Keratinocyte (primary cell): ENCODE results near the gene ST3GAL2. TPM values are rescaled to one million over a fixed set of nuclear protein-coding genes. Genes with fewer than 3 reads are reported as not detected.

ENCODE experiments used
- DNase-seq: peaks from one replicate; pipeline ENCODE4 v3.0.0-alpha.2; 2011; ENCODE audit warnings: low read depth, missing footprints, low spot score
- FAIRE-seq: peaks from 2 replicates; lab custom pipeline; 2011; peaks lifted over from hg19 to GRCh38; lab: Jason Lieb, UNC
- H2AFZ ChIP-seq: 2 replicates; pipeline ENCODE4 v1.6.0; 2012; ENCODE audit warnings: low read length, control low read depth, inconsistent platforms; ENCODE audit not compliant: control insufficient read depth
- H3K27ac ChIP-seq: 2 replicates; pipeline ENCODE4 v1.5.1; 2011; ENCODE audit warnings: low read length; ENCODE audit not compliant: control insufficient read depth, insufficient read depth
- H3K27me3 ChIP-seq: 3 replicates; pipeline ENCODE4 v1.6.0; 2011; ENCODE audit warnings: low read length; ENCODE audit not compliant: control insufficient read depth, insufficient read depth; ENCODE audit errors: extremely low read depth
- H3K36me3 ChIP-seq, 2 experiments: 2 replicates in 1 of 2; 3 replicates in 1 of 2; pipeline ENCODE4 v1.5.1; 2011; ENCODE audit warnings: low read length in 2 of 2, mild to moderate bottlenecking in 1 of 2; ENCODE audit not compliant: control insufficient read depth in 2 of 2, insufficient read depth in 2 of 2; ENCODE audit errors: extremely low read depth in 1 of 2
- H3K4me1 ChIP-seq: 3 replicates; pipeline ENCODE4 v1.5.1; 2011; ENCODE audit warnings: low read length; ENCODE audit not compliant: control insufficient read depth, insufficient read depth; ENCODE audit errors: extremely low read depth
- H3K4me2 ChIP-seq: 3 replicates; pipeline ENCODE4 v1.6.0; 2011; ENCODE audit warnings: low read depth, low read length; ENCODE audit not compliant: control insufficient read depth, insufficient read depth; ENCODE audit errors: extremely low read depth
- H3K4me3 ChIP-seq, 3 experiments: fragments of 200-600 bp in 1 of 3; sonication (generic) in 1 of 3; 2 replicates in 2 of 3; 3 replicates in 1 of 3; pipeline ENCODE4 v1.5.1; 2011 to 2016; ENCODE audit warnings: low read length in 3 of 3, mild to moderate bottlenecking in 3 of 3, control low read depth in 2 of 3, inconsistent platforms in 1 of 3, low read depth in 1 of 3, mixed read lengths in 1 of 3, mixed run types in 1 of 3, moderate library complexity in 1 of 3; ENCODE audit not compliant: control insufficient read depth in 2 of 3, insufficient read depth in 2 of 3; ENCODE audit errors: extremely low read depth in 1 of 3
- H3K79me2 ChIP-seq: 2 replicates; pipeline ENCODE4 v1.6.0; 2012; ENCODE audit warnings: low read length; ENCODE audit not compliant: control insufficient read depth, insufficient read depth
- H3K9ac ChIP-seq: 3 replicates; pipeline ENCODE4 v1.6.0; 2011; ENCODE audit warnings: low read length; ENCODE audit not compliant: control insufficient read depth, insufficient read depth; ENCODE audit errors: extremely low read depth
- H3K9me1 ChIP-seq: 3 replicates; pipeline ENCODE4 v1.6.0; 2011; ENCODE audit warnings: low read length; ENCODE audit not compliant: control insufficient read depth, insufficient read depth; ENCODE audit errors: extremely low read depth
- H3K9me3 ChIP-seq: 2 replicates; pipeline ENCODE4 v1.5.1; 2012; ENCODE audit warnings: low read depth, low read length; ENCODE audit not compliant: control insufficient read depth
- H4K20me1 ChIP-seq: 3 replicates; pipeline ENCODE4 v1.6.0; 2011; ENCODE audit warnings: low read length; ENCODE audit not compliant: control insufficient read depth, insufficient read depth; ENCODE audit errors: extremely low read depth
- EZH2 ChIP-seq: IDR thresholded peaks from one replicate; pipeline ENCODE4 v1.6.1; 2012; ENCODE audit warnings: inconsistent platforms, mild to moderate bottlenecking, low read length, moderate library complexity
- dilution Hi-C: fragments of 300-500 bp; cut with MboI; formaldehyde crosslinking; loops from one replicate; pipeline ENCODE4 v1.7.0; 2020; ENCODE audit warnings: low sequenced_read_pairs; ENCODE audit not compliant: extremely low pct_ligation_motif_present
- polyA plus RNA-seq, 5 experiments: library from polyadenylated mRNA; depleted of rRNA in 3 of 5; stranded (reverse) in 3 of 5; stranded (forward) in 1 of 5; unstranded in 1 of 5; fragments of >200 nt; gene quantifications; 1 replicate in 1 of 5; 2 replicates in 3 of 5; 3 replicates in 1 of 5; pipeline versions ENCODE4 v1.2.1 to v1.2.3, GENCODE V29; 2011 to 2012; ENCODE audit warnings: missing spikeins in 2 of 5, low read depth in 1 of 5, low replicate concordance in 1 of 5
- TF ChIP-seq, protein P1 (sequence below), 3 experiments: IDR thresholded peaks in 1 of 3; conservative IDR thresholded peaks in 1 of 3; optimal IDR thresholded peaks in 1 of 3; 2 replicates in 2 of 3; 3 replicates in 1 of 3; pipeline versions ENCODE3 to v1.5.1; 2011; ENCODE audit warnings: low read length in 3 of 3, mild to moderate bottlenecking in 3 of 3, moderate library complexity in 2 of 3, control low read depth in 1 of 3, inconsistent platforms in 1 of 3; ENCODE audit not compliant: insufficient read depth in 2 of 3; ENCODE audit errors: extremely low read depth in 1 of 3

Gene ST3GAL2
- polyA plus RNA-seq, 1 donor (not counting 4 experiments of a cell fraction or from before 2014, with no cell fraction given) = 4.0 TPM

DNA sequence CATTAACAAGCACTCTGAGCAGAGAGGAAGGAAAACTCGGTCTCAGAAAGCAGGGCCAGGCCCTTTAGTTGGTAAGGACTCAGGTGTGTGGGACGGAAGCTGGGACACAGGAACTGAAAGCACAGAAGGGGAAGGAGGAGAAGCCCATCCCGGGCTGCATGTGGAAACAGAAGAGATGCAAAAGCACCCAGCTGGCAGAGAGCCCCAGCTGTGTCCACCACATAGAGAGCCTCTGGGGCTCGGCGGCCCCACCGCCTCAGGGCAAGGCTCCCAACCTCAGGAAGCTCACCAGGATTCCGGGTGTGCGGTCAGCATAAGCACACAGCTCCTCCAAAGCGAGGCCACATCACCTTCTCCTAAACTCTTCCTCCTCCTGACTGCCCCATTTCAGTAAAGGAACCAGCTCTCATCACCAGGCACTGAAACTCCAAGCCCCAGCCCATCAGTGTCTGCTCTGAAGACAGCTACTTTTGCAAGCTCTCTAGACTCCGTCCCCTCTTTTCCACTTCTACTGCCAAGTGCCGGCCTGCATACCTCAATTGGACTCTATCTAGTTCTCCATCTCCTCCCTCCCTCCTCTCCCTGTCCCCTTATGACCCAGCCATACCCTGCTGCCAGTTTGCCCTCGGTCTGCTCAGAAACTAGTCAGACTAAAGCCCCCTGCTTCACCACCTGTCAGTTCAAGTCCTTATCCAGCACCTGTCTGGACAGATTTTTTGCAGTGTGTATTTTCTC lies 6.0 kb downstream of the ST3GAL2 start:
- H3K36me3 ChIP-seq = no peaks in the 10 kb centered on the region
- no peak overlapping the region for H3K9ac ChIP-seq
- FAIRE-seq = no peak

DNA sequence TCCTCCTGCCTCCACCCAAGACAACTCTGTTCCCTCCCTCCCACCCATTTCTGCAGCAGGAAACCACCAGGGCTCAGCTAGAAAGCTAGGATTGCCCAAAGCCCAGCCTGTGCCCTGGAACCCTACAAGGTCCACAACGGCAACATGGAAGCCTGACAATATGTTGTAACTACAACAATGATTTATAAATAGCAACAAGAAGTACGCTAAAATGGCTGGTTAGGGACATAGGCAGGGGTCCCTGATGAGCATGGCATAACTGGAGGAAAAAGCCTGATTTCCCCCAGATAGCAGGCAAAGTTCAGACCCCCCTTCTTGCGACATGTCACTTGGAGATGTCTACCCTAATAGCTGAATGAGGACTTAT lies 6.6 kb downstream of the ST3GAL2 start:
- Histone ChIP-seq H2AFZ (no peak overlapping the region), H3K27me3 (no peaks in the 10 kb centered on the region), H3K4me2 (no peak overlapping the region), H3K4me1 (peaks cover 20% of the 10 kb centered on the region), H3K9me3 (no peaks in the 10 kb centered on the region), H3K4me3 (no peak overlapping the region), H3K9me1 (peaks cover 3% of the 10 kb centered on the region), H3K9ac (no peak overlapping the region), H3K27ac (no peak overlapping the region), H3K36me3 (no peaks in the 10 kb centered on the region), H3K79me2 (peaks cover 5% of the 10 kb centered on the region), H4K20me1 (no peaks in the 10 kb centered on the region)
- dilution Hi-C loops = no loop called here
- no peak for FAIRE-seq
- no peak for DNase-seq
- no peak for TF ChIP-seq EZH2
- TF ChIP-seq, protein P1, sequence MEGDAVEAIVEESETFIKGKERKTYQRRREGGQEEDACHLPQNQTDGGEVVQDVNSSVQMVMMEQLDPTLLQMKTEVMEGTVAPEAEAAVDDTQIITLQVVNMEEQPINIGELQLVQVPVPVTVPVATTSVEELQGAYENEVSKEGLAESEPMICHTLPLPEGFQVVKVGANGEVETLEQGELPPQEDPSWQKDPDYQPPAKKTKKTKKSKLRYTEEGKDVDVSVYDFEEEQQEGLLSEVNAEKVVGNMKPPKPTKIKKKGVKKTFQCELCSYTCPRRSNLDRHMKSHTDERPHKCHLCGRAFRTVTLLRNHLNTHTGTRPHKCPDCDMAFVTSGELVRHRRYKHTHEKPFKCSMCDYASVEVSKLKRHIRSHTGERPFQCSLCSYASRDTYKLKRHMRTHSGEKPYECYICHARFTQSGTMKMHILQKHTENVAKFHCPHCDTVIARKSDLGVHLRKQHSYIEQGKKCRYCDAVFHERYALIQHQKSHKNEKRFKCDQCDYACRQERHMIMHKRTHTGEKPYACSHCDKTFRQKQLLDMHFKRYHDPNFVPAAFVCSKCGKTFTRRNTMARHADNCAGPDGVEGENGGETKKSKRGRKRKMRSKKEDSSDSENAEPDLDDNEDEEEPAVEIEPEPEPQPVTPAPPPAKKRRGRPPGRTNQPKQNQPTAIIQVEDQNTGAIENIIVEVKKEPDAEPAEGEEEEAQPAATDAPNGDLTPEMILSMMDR (optimal IDR thresholded peaks at IDR 0.05 in 1 of 3, IDR thresholded peaks at IDR 0.05 in 1 of 3, conservative IDR thresholded peaks at IDR 0.05 in 1 of 3; ENCODE audit: extremely low read depth in 1 of 3, insufficient read depth in 2 of 3, low read length in 3 of 3) = no peak

More for the DNA sequence above, 6.0 kb downstream of the ST3GAL2 start:
- H3K4me2 ChIP-seq = no peak overlapping the region
- no peak overlapping the region for H2AFZ ChIP-seq
- no peaks in the 10 kb centered on the region for H3K9me1 ChIP-seq
- no peak for DNase-seq
- peaks cover 5% of the 10 kb centered on the region for H3K79me2 ChIP-seq
- H3K27me3 ChIP-seq = no peaks in the 10 kb centered on the region
- H3K9me3 ChIP-seq = no peaks in the 10 kb centered on the region
- H3K4me1 ChIP-seq = peaks cover 25% of the 10 kb centered on the region
- H3K4me3 ChIP-seq = no peak overlapping the region
- TF ChIP-seq, protein P1 (optimal IDR thresholded peaks at IDR 0.05 in 1 of 3, IDR thresholded peaks at IDR 0.05 in 1 of 3, conservative IDR thresholded peaks at IDR 0.05 in 1 of 3; ENCODE audit: extremely low read depth in 1 of 3, insufficient read depth in 2 of 3, low read length in 3 of 3) = no peak
- no peak for TF ChIP-seq EZH2
- dilution Hi-C loops = no loop called here
- no peak overlapping the region for H3K27ac ChIP-seq
- H4K20me1 ChIP-seq = no peaks in the 10 kb centered on the region
